Gastrocnemius medialis (tissue), 4 donors: ENCODE results near the gene ABCA12.

ENCODE experiments used
- CTCF ChIP-seq, 5 experiments: fragments of 450-650 bp in 3 of 5; fragments of 200-600 bp in 2 of 5; sonication (generic) in 2 of 5; IDR thresholded peaks in 4 of 5; conservative IDR thresholded peaks in 1 of 5; 1 replicate in 4 of 5; 2 replicates in 1 of 5; pipeline ENCODE4 v1.5.1; 2016 to 2019; ENCODE audit warnings: antibody characterized with exemption in 5 of 5, mild to moderate bottlenecking in 3 of 5, moderate library complexity in 3 of 5
- POLR2A ChIP-seq, 2 donors: fragments of 450-650 bp; IDR thresholded peaks; one replicate each; pipeline ENCODE4 v1.6.1; 2017; ENCODE audit warnings: antibody characterized with exemption in 2 of 2, mild to moderate bottlenecking in 2 of 2, moderate library complexity in 2 of 2

- TF ChIP-seq CTCF (IDR thresholded peaks at IDR 0.05 in 4 of 5, conservative IDR thresholded peaks at IDR 0.05 in 1 of 5) (no peak), POLR2A (IDR thresholded peaks at IDR 0.05) (no peak)
These were observed 137.7 kb downstream of the ABCA12 start for GRCh38 chr2:215000721-215001120.
